MM.1S (cell line): ENCODE data around the gene NRXN3.

ENCODE experiments used
- DNase-seq: peaks from one replicate; pipeline ENCODE4 v3.0.0-alpha.2; 2015
- H2AFZ ChIP-seq: fragments of 300-600 bp; sonication (generic); 2 replicates; pipeline ENCODE4 v1.6.0; 2016; ENCODE audit warnings: antibody characterized with exemption, low read length
- H3F3A ChIP-seq: fragments of 300-600 bp; sonication (generic); 2 replicates; pipeline ENCODE4 v1.6.1; 2016; ENCODE audit warnings: mild to moderate bottlenecking, antibody characterized with exemption, low read length, moderate library complexity, mixed read lengths; ENCODE audit not compliant: insufficient read depth
- H3K27ac ChIP-seq: fragments of 300-600 bp; sonication (generic); 2 replicates; pipeline ENCODE4 v1.5.1; 2016; ENCODE audit warnings: mild to moderate bottlenecking, low read length
- H3K27me3 ChIP-seq: fragments of 300-600 bp; sonication (generic); replicated peaks from 2 replicates; pipeline ENCODE4 v1.6.0; 2016; ENCODE audit warnings: low read length; ENCODE audit not compliant: insufficient read depth
- H3K36me3 ChIP-seq: fragments of 300-600 bp; sonication (generic); replicated peaks from 2 replicates; pipeline ENCODE4 v1.6.1; 2016; ENCODE audit warnings: mild to moderate bottlenecking, low read length, mixed read lengths; ENCODE audit not compliant: insufficient read depth
- H3K4me1 ChIP-seq: fragments of 300-600 bp; sonication (generic); 2 replicates; pipeline ENCODE4 v1.6.1; 2016; ENCODE audit warnings: low read length, mixed read lengths
- H3K4me2 ChIP-seq: fragments of 300-600 bp; sonication (generic); 2 replicates; pipeline ENCODE4 v1.6.0; 2016; ENCODE audit warnings: low read depth, low read length
- H3K4me3 ChIP-seq: fragments of 300-600 bp; sonication (generic); 2 replicates; pipeline ENCODE4 v1.5.1; 2016; ENCODE audit warnings: low read length, mixed read lengths
- H3K79me2 ChIP-seq: fragments of 300-600 bp; sonication (generic); 2 replicates; pipeline ENCODE4 v1.6.1; 2016; ENCODE audit warnings: mixed run types, low read length, mixed read lengths
- H3K9ac ChIP-seq: fragments of 300-600 bp; sonication (generic); 2 replicates; pipeline ENCODE4 v1.6.1; 2016; ENCODE audit warnings: low read length, mixed read lengths
- H3K9me2 ChIP-seq: fragments of 300-600 bp; sonication (generic); replicated peaks from 2 replicates; pipeline ENCODE4 v1.6.1; 2016; ENCODE audit warnings: mild to moderate bottlenecking, low read length, mixed read lengths; ENCODE audit not compliant: insufficient read depth
- H3K9me3 ChIP-seq: fragments of 300-600 bp; sonication (generic); replicated peaks from 2 replicates; pipeline ENCODE4 v1.6.1; 2016; ENCODE audit warnings: mild to moderate bottlenecking, low read length, mixed read lengths; ENCODE audit not compliant: insufficient read depth
- H4K20me1 ChIP-seq: fragments of 300-600 bp; sonication (generic); 2 replicates; pipeline ENCODE4 v1.6.1; 2016; ENCODE audit warnings: mild to moderate bottlenecking, low read length, moderate library complexity, mixed read lengths; ENCODE audit not compliant: insufficient read depth
- CTCF ChIP-seq: fragments of 300-600 bp; sonication (generic); IDR thresholded peaks from 2 replicates; pipeline ENCODE4 v1.5.1; 2016; ENCODE audit warnings: antibody characterized with exemption, low read length, mixed read lengths
- EZH2 ChIP-seq: fragments of 300-600 bp; sonication (generic); optimal IDR thresholded peaks from 2 replicates; pipeline ENCODE3; 2017; ENCODE audit warnings: low read depth, mild to moderate bottlenecking, antibody characterized with exemption, low read length, mixed read lengths
- EZH2phosphoT487 ChIP-seq: fragments of 300-600 bp; sonication (generic); IDR thresholded peaks from 2 replicates; pipeline ENCODE4 v1.6.1; 2018; ENCODE audit warnings: antibody characterized with exemption, low read length

NRXN3 gene

DNA sequence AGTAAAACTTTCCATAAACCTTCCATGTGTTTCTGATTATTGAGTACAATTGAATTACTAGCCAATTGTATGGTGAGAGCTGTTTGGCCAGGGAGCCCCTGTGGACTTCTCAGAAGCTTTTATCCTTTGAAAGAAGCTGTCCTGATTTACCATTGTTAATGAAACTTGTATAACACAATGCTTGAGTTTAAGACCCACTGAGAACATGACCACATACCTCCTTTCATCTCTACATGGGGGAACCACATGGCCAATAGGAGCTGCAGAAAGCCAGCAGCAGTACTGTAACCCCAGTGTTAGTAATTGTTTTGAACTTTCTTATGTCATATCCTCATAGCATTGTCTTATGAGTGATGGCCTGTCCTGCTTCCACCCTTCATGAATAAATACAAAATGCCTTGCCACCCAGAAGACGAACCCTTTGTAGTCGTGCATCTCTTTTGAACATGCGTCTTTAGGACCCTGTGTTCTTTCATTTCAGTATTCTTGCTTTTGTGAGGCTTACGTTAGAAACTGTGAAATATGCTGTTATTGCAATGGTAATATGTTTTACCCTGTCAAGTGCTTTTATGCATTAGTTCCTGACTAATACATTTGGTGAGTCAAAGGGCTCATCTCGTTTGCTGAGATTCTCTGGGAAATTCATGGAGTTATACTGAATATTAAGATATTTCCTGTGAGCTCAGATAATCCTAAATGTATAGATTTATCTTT lies 815.7 kb downstream of the NRXN3 start:
- Histone ChIP-seq H3K36me3 (no peaks in the 10 kb centered on the region), H3F3A (no peaks in the 10 kb centered on the region), H3K9me2 (no peaks in the 10 kb centered on the region), H2AFZ (no peak overlapping the region), H3K4me3 (no peak overlapping the region), H3K79me2 (no peaks in the 10 kb centered on the region), H4K20me1 (no peaks in the 10 kb centered on the region), H3K27ac (no peak overlapping the region), H3K4me2 (no peak overlapping the region), H3K4me1 (no peaks in the 10 kb centered on the region), H3K27me3 (no peaks in the 10 kb centered on the region), H3K9me3 (no peaks in the 10 kb centered on the region), H3K9ac (no peak overlapping the region)
- TF ChIP-seq EZH2 (no peak), CTCF (no peak), EZH2phosphoT487 (no peak)
- no peak for DNase-seq

GRCh38 chr14:78986989-78987388 lies 816.8 kb downstream of the NRXN3 start:
- no peaks in the 10 kb centered on the region for H3F3A ChIP-seq
- no peaks in the 10 kb centered on the region for H4K20me1 ChIP-seq
- H3K27me3 ChIP-seq = no peaks in the 10 kb centered on the region
- no peak overlapping the region for H3K4me3 ChIP-seq
- H3K36me3 ChIP-seq = no peaks in the 10 kb centered on the region
- H3K4me2 ChIP-seq = no peak overlapping the region
- DNase-seq = no peak
- no peaks in the 10 kb centered on the region for H3K4me1 ChIP-seq
- H3K9ac ChIP-seq = no peak overlapping the region
- no peaks in the 10 kb centered on the region for H3K79me2 ChIP-seq
- no peak overlapping the region for H2AFZ ChIP-seq
- H3K27ac ChIP-seq = no peak overlapping the region
- no peaks in the 10 kb centered on the region for H3K9me2 ChIP-seq
- H3K9me3 ChIP-seq = no peaks in the 10 kb centered on the region
- TF ChIP-seq EZH2phosphoT487 (no peak), EZH2 (no peak), CTCF (no peak)

- Histone ChIP-seq H3K4me2 (no peak overlapping the region), H3K9me3 (no peaks in the 10 kb centered on the region), H3K4me3 (no peak overlapping the region), H2AFZ (no peak overlapping the region), H3K9ac (no peak overlapping the region), H3K27me3 (no peaks in the 10 kb centered on the region), H3K36me3 (no peaks in the 10 kb centered on the region), H3K4me1 (no peaks in the 10 kb centered on the region), H3K79me2 (no peaks in the 10 kb centered on the region), H3K9me2 (no peaks in the 10 kb centered on the region), H3K27ac (no peak overlapping the region), H4K20me1 (no peaks in the 10 kb centered on the region), H3F3A (no peaks in the 10 kb centered on the region)
- no peak for DNase-seq
- TF ChIP-seq CTCF (no peak), EZH2 (no peak), EZH2phosphoT487 (no peak)
These were observed 819.0 kb downstream of the NRXN3 start for GRCh38 chr14:78989221-78989620.
